Mucosa of descending colon (tissue), 3 donors: ENCODE results near the gene FOXP2. TPM values are rescaled to one million over a fixed set of nuclear protein-coding genes. Genes with fewer than 3 reads are reported as not detected.
"Not testable (repeated sequence)": the region's sequence is repeated elsewhere in the genome, so short reads cannot be mapped to it uniquely, and the experiment has no call there.

ENCODE experiments used
- ATAC-seq: fragments of 200-7000 bp; cut with Tn5 transposase; one replicate; pipeline ENCODE4 v1.9.1; 2020; ENCODE audit warnings: mild to moderate bottlenecking, moderate library complexity
- DNase-seq, 3 donors: peaks; one replicate each; pipeline ENCODE4 v3.0.0-alpha.2; 2020
- H3K36me3 ChIP-seq: fragments of 200-600 bp; one replicate; pipeline ENCODE4 v1.8.0; 2021; ENCODE audit warnings: low read depth, mild to moderate bottlenecking
- H3K4me1 ChIP-seq: fragments of 200-600 bp; one replicate; pipeline ENCODE4 v1.8.0; 2021; ENCODE audit warnings: low read depth, mild to moderate bottlenecking
- H3K4me3 ChIP-seq: fragments of 200-600 bp; one replicate; pipeline ENCODE4 v1.8.0; 2021; ENCODE audit warnings: mild to moderate bottlenecking
- H3K9me3 ChIP-seq: fragments of 200-600 bp; one replicate; pipeline ENCODE4 v1.8.0; 2021; ENCODE audit warnings: mild to moderate bottlenecking
- CTCF ChIP-seq: fragments of 200-600 bp; IDR thresholded peaks from one replicate; pipeline ENCODE4 v1.8.0; 2022; ENCODE audit warnings: antibody characterized with exemption, mild to moderate bottlenecking
- intact Hi-C, 2 donors: fragments of 100-400 bp; cut with DNase I in 1 of 2; cut with micrococcal nuclease in 1 of 2; formaldehyde crosslinking; loops; one replicate each; pipeline versions ENCODE4 v1.11.0 to v1.11.1; 2022; cut with DNase I, micrococcal nuclease
- total RNA-seq, 3 donors: library from RNA; stranded (reverse); fragmentation: NEBNext Ultra II Directional in 2 of 3; extraction: Animal tissue kit (Norgen Biotek cat#: 25700) in 2 of 3; gene quantifications; one replicate each; pipeline versions ENCODE4 v1.2.1 to v1.2.4, GENCODE V29; 2021 to 2023
- donor health status: DM: no; HTN: no; CAD: no; lungs with moderate emphysema.
- donor health status: DM: no; HTN: no; CAD: no.
- donor health status: DM: no; HTN: yes; CAD: no.

Gene FOXP2
- total RNA-seq, 3 donors from 2014 or later: 14.9 to 88.0 (median 17.2) TPM

GRCh38 chr7:114569220-114569619 is 154.6 kb downstream of the FOXP2 start:
- H3K9me3 ChIP-seq: no peaks in the 10 kb centered on the region
- no peak overlapping the region for H3K4me3 ChIP-seq
- no peaks in the 10 kb centered on the region for H3K36me3 ChIP-seq
- no peak for TF ChIP-seq CTCF
- DNase-seq (no peak), ATAC-seq (no peak)
- H3K4me1 ChIP-seq: no peaks in the 10 kb centered on the region
- intact Hi-C loops: no loop called here

GRCh38 chr7:114574384-114574783 is 159.8 kb downstream of the FOXP2 start:
- TF ChIP-seq CTCF: no peak
- no peak overlapping the region for H3K4me3 ChIP-seq
- H3K9me3 ChIP-seq: no peaks in the 10 kb centered on the region
- DNase-seq (no peak), ATAC-seq (peak; percentile 40)
- no peaks in the 10 kb centered on the region for H3K4me1 ChIP-seq
- intact Hi-C loops: no loop called here
- H3K36me3 ChIP-seq: no peaks in the 10 kb centered on the region

GRCh38 chr7:114575098-114575497 is 160.5 kb downstream of the FOXP2 start:
- no peak for DNase-seq
- intact Hi-C loops: no loop called here
- no peaks in the 10 kb centered on the region for H3K4me1 ChIP-seq
- no peak for TF ChIP-seq CTCF
- no peak overlapping the region for H3K4me3 ChIP-seq
- H3K9me3 ChIP-seq: no peaks in the 10 kb centered on the region
- H3K36me3 ChIP-seq: no peaks in the 10 kb centered on the region
- no peak for ATAC-seq

- H3K36me3 ChIP-seq, H3K4me1 ChIP-seq, H3K9me3 ChIP-seq, H3K4me3 ChIP-seq, intact Hi-C loops, DNase-seq, ATAC-seq: not testable (repeated sequence)
Measured at GRCh38 chr7:114580963-114581362, 166.3 kb downstream of the FOXP2 start.

- no peaks in the 10 kb centered on the region for H3K9me3 ChIP-seq
Measured at GRCh38 chr7:114588506-114588905, 173.9 kb downstream of the FOXP2 start.

GRCh38 chr7:114589436-114589835 is 174.8 kb downstream of the FOXP2 start:
- H3K4me1 ChIP-seq: no peaks in the 10 kb centered on the region
- no peak for ATAC-seq
- DNase-seq: no peak
- intact Hi-C loops: no loop called here
- H3K9me3 ChIP-seq: no peaks in the 10 kb centered on the region
- TF ChIP-seq CTCF: no peak
- H3K36me3 ChIP-seq: no peaks in the 10 kb centered on the region
- no peak overlapping the region for H3K4me3 ChIP-seq

More at GRCh38 chr7:114588506-114588905, 173.9 kb downstream of the FOXP2 start:
- no peak for DNase-seq
- intact Hi-C loops: no loop called here
- Histone ChIP-seq H3K4me3 (no peak overlapping the region), H3K4me1 (no peaks in the 10 kb centered on the region), H3K36me3 (no peaks in the 10 kb centered on the region)
- ATAC-seq: no peak
- TF ChIP-seq CTCF: no peak
